ENCODE data around the gene LNPEP. TPM values are rescaled to one million over a fixed set of nuclear protein-coding genes. Genes with fewer than 3 reads are reported as not detected.
A peak's percentile ranks its signal among the peaks of the same experiment; 100 is the strongest.

The LNPEP gene
- total RNA-seq, 1 donor from 2014 or later = 19.6 TPM

- no peak overlapping the region for H3K4me3 Mint-ChIP-seq
Measured at GRCh38 chr5:96931605-96932004, 4.3 kb upstream of the LNPEP start.

GRCh38 chr5:96932026-96932425 lies 3.9 kb upstream of the LNPEP start:
- no peaks in the 10 kb centered on the region for H4K20me1 ChIP-seq (ENCODE audit: low read depth)
- H3K9ac ChIP-seq = no peak overlapping the region
- H2AFZ ChIP-seq (replicated peaks) = no peak overlapping the region
- H3K27ac ChIP-seq = no peak overlapping the region
- H3K79me2 ChIP-seq (ENCODE audit: low read depth) = no peaks in the 10 kb centered on the region
- Mint-ChIP-seq H3K27ac (no peak overlapping the region), H3K4me1 (peaks cover 24% of the 10 kb centered on the region), H3K27me3 (ENCODE audit: insufficient read depth, low read depth) (peaks cover 2% of the 10 kb centered on the region), H3K9me3 (peaks cover 2% of the 10 kb centered on the region), H3K36me3 (no peaks in the 10 kb centered on the region), H3K4me3 (no peak overlapping the region)
- H3K36me3 ChIP-seq = no peaks in the 10 kb centered on the region
- no peak overlapping the region for H3K4me2 ChIP-seq
- peaks cover 26% of the 10 kb centered on the region for H3F3A ChIP-seq (ENCODE audit: low read depth)
- TF ChIP-seq CTCF (IDR thresholded peaks at IDR 0.05) (no peak), EZH2 (IDR thresholded peaks at IDR 0.05) (no peak), EZH2phosphoT487 (IDR thresholded peaks at IDR 0.05) (no peak)
- no peak for DNase-seq (ENCODE audit: low spot score)
- no peak overlapping the region for H3K4me3 ChIP-seq
- no peaks in the 10 kb centered on the region for H3K9me3 ChIP-seq (ENCODE audit: low read depth)
- peaks cover 9% of the 10 kb centered on the region for H3K27me3 ChIP-seq
- peaks cover 12% of the 10 kb centered on the region for H3K4me1 ChIP-seq

More at GRCh38 chr5:96931605-96932004, 4.3 kb upstream of the LNPEP start:
- no peak overlapping the region for H3K4me2 ChIP-seq
- no peak overlapping the region for H3K9ac ChIP-seq
- Mint-ChIP-seq H3K36me3 (no peaks in the 10 kb centered on the region), H3K27ac (no peak overlapping the region), H3K4me1 (peaks cover 20% of the 10 kb centered on the region), H3K27me3 (ENCODE audit: insufficient read depth, low read depth) (peaks cover 2% of the 10 kb centered on the region), H3K9me3 (peaks cover 2% of the 10 kb centered on the region)
- no peaks in the 10 kb centered on the region for H4K20me1 ChIP-seq (ENCODE audit: low read depth)
- no peaks in the 10 kb centered on the region for H3K9me3 ChIP-seq (ENCODE audit: low read depth)
- H2AFZ ChIP-seq (replicated peaks) = no peak overlapping the region
- H3K27me3 ChIP-seq = peaks cover 5% of the 10 kb centered on the region
- DNase-seq (ENCODE audit: low spot score) = no peak
- H3K36me3 ChIP-seq = no peaks in the 10 kb centered on the region
- no peaks in the 10 kb centered on the region for H3K79me2 ChIP-seq (ENCODE audit: low read depth)
- peaks cover 26% of the 10 kb centered on the region for H3F3A ChIP-seq (ENCODE audit: low read depth)
- H3K4me1 ChIP-seq = peaks cover 12% of the 10 kb centered on the region
- H3K4me3 ChIP-seq = no peak overlapping the region
- H3K27ac ChIP-seq = no peak overlapping the region
- TF ChIP-seq EZH2 (IDR thresholded peaks at IDR 0.05) (no peak), EZH2phosphoT487 (IDR thresholded peaks at IDR 0.05) (no peak)

- peaks cover 3% of the 10 kb centered on the region for H3K9me3 Mint-ChIP-seq
- peaks cover 37% of the 10 kb centered on the region for H3K4me1 Mint-ChIP-seq
- peaks cover 26% of the 10 kb centered on the region for H3F3A ChIP-seq (ENCODE audit: low read depth)
- H3K9me3 ChIP-seq (ENCODE audit: low read depth) = no peaks in the 10 kb centered on the region
- no peaks in the 10 kb centered on the region for H3K36me3 ChIP-seq
- no peak for TF ChIP-seq CTCF (IDR thresholded peaks at IDR 0.05)
- no peak for TF ChIP-seq EZH2 (IDR thresholded peaks at IDR 0.05)
- TF ChIP-seq EZH2phosphoT487 (IDR thresholded peaks at IDR 0.05) = no peak
- peak overlapping the region; percentile 93 for H3K4me2 ChIP-seq
- H3K4me3 Mint-ChIP-seq = peak overlapping the region; percentile 96
- peak overlapping the region; percentile 81 for H3K27ac ChIP-seq
- peak overlapping the region; percentile 97 for H3K27ac Mint-ChIP-seq
- peak overlapping the region; percentile 81 for H2AFZ ChIP-seq (replicated peaks)
- H3K79me2 ChIP-seq (ENCODE audit: low read depth) = no peaks in the 10 kb centered on the region
- H3K4me1 ChIP-seq = peaks cover 12% of the 10 kb centered on the region
- peak overlapping the region; percentile 90 for H3K4me3 ChIP-seq
- DNase-seq (ENCODE audit: low spot score) = peak; percentile 8
- peaks cover 4% of the 10 kb centered on the region for H3K27me3 Mint-ChIP-seq (ENCODE audit: insufficient read depth, low read depth)
- no peak overlapping the region for H3K9ac ChIP-seq
- peaks cover 7% of the 10 kb centered on the region for H3K36me3 Mint-ChIP-seq
- peaks cover 26% of the 10 kb centered on the region for H3K27me3 ChIP-seq
- no peaks in the 10 kb centered on the region for H4K20me1 ChIP-seq (ENCODE audit: low read depth)
Measured at GRCh38 chr5:96933764-96934707, 1.8 kb upstream of the LNPEP start.

All from neural progenitor cell (in vitro differentiated cells).